ENCODE measurements around the gene HBD.

DNA sequence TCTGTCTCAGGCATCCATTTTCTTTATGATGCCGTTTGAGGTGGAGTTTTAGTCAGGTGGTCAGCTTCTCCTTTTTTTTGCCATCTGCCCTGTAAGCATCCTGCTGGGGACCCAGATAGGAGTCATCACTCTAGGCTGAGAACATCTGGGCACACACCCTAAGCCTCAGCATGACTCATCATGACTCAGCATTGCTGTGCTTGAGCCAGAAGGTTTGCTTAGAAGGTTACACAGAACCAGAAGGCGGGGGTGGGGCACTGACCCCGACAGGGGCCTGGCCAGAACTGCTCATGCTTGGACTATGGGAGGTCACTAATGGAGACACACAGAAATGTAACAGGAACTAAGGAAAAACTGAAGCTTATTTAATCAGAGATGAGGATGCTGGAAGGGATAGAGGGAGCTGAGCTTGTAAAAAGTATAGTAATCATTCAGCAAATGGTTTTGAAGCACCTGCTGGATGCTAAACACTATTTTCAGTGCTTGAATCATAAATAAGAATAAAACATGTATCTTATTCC is 46.4 kb upstream of the HBD start:
- TF ChIP-seq, protein P1, sequence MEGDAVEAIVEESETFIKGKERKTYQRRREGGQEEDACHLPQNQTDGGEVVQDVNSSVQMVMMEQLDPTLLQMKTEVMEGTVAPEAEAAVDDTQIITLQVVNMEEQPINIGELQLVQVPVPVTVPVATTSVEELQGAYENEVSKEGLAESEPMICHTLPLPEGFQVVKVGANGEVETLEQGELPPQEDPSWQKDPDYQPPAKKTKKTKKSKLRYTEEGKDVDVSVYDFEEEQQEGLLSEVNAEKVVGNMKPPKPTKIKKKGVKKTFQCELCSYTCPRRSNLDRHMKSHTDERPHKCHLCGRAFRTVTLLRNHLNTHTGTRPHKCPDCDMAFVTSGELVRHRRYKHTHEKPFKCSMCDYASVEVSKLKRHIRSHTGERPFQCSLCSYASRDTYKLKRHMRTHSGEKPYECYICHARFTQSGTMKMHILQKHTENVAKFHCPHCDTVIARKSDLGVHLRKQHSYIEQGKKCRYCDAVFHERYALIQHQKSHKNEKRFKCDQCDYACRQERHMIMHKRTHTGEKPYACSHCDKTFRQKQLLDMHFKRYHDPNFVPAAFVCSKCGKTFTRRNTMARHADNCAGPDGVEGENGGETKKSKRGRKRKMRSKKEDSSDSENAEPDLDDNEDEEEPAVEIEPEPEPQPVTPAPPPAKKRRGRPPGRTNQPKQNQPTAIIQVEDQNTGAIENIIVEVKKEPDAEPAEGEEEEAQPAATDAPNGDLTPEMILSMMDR (IDR thresholded peaks at IDR 0.05): no peak
- peak; percentile 25; the same call in 1 of the 2 replicates for TF ChIP-seq POLR2AphosphoS5 (IDR thresholded peaks at IDR 0.05; ENCODE audit: low read depth, low read length)
- TF ChIP-seq SIN3A (IDR thresholded peaks at IDR 0.05; ENCODE audit: borderline replicate concordance, insufficient read depth, low read depth, low read length): no peak
- TF ChIP-seq, protein P2, sequence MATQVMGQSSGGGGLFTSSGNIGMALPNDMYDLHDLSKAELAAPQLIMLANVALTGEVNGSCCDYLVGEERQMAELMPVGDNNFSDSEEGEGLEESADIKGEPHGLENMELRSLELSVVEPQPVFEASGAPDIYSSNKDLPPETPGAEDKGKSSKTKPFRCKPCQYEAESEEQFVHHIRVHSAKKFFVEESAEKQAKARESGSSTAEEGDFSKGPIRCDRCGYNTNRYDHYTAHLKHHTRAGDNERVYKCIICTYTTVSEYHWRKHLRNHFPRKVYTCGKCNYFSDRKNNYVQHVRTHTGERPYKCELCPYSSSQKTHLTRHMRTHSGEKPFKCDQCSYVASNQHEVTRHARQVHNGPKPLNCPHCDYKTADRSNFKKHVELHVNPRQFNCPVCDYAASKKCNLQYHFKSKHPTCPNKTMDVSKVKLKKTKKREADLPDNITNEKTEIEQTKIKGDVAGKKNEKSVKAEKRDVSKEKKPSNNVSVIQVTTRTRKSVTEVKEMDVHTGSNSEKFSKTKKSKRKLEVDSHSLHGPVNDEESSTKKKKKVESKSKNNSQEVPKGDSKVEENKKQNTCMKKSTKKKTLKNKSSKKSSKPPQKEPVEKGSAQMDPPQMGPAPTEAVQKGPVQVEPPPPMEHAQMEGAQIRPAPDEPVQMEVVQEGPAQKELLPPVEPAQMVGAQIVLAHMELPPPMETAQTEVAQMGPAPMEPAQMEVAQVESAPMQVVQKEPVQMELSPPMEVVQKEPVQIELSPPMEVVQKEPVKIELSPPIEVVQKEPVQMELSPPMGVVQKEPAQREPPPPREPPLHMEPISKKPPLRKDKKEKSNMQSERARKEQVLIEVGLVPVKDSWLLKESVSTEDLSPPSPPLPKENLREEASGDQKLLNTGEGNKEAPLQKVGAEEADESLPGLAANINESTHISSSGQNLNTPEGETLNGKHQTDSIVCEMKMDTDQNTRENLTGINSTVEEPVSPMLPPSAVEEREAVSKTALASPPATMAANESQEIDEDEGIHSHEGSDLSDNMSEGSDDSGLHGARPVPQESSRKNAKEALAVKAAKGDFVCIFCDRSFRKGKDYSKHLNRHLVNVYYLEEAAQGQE (IDR thresholded peaks at IDR 0.05; ENCODE audit: insufficient read depth in 1 of 2, low read depth in 2 of 2, low read length in 1 of 2): no peak
- TF ChIP-seq TCF7L2 (IDR thresholded peaks at IDR 0.05; ENCODE audit: low read depth, low read length): no peak
